ENCODE data around the gene SIRPB2.

SIRPB2 gene

GRCh38 chr20:1491281-1491840 lies at the start of gene SIRPB2:
Gene SIRPB2 (minus strand): TSS chr20:1491420. CDS start chr20:1491359, 61 bp downstream.
- peak; percentile 81 to 87 for DNase-seq

GRCh38 chr20:1539816-1540419 lies 48.7 kb upstream of the SIRPB2 start:
- DNase-seq, result no peak

- DNase-seq, result no peak
Observed at GRCh38 chr20:1538655-1539054, 47.4 kb upstream of the SIRPB2 start.

- DNase-seq, result peak; percentile 94 to 95
Observed at GRCh38 chr20:1537731-1538058, 46.5 kb upstream of the SIRPB2 start.

GRCh38 chr20:1536893-1537730 lies 45.9 kb upstream of the SIRPB2 start:
- DNase-seq, result peak; percentile 15 to 27

- DNase-seq, result no peak
Observed at GRCh38 chr20:1535420-1536175, 44.4 kb upstream of the SIRPB2 start.

GRCh38 chr20:1534526-1534925 lies 43.3 kb upstream of the SIRPB2 start:
- no peak for DNase-seq

GRCh38 chr20:1533059-1533458 lies 41.8 kb upstream of the SIRPB2 start:
- DNase-seq, result peak; percentile 51 to 59

- DNase-seq, result no peak
Observed at GRCh38 chr20:1528811-1529210, 37.6 kb upstream of the SIRPB2 start.

GRCh38 chr20:1527923-1528322 lies 36.7 kb upstream of the SIRPB2 start:
- no peak for DNase-seq

GRCh38 chr20:1526896-1527295 lies 35.7 kb upstream of the SIRPB2 start:
- DNase-seq, result peak; percentile 17 to 20

- DNase-seq, result peak in 1 of 2 experiments; percentile 12
Observed at GRCh38 chr20:1526310-1526709, 35.1 kb upstream of the SIRPB2 start.

- peak; percentile 63 to 68 for DNase-seq
Observed at GRCh38 chr20:1524004-1524403, 32.8 kb upstream of the SIRPB2 start.

- DNase-seq, result no peak
Observed at GRCh38 chr20:1517010-1517409, 25.8 kb upstream of the SIRPB2 start.

- no peak for DNase-seq
Observed at GRCh38 chr20:1513801-1514200, 22.6 kb upstream of the SIRPB2 start.

- peak; percentile 62 to 72 for DNase-seq
Observed at GRCh38 chr20:1509237-1509636, 18.0 kb upstream of the SIRPB2 start.

- DNase-seq, result no peak
Observed at GRCh38 chr20:1508574-1508973, 17.4 kb upstream of the SIRPB2 start.

- no peak for DNase-seq
Observed at GRCh38 chr20:1507276-1507675, 16.1 kb upstream of the SIRPB2 start.

- no peak for DNase-seq
Observed at GRCh38 chr20:1505871-1506270, 14.7 kb upstream of the SIRPB2 start.

- DNase-seq, result no peak
Observed at GRCh38 chr20:1505361-1505760, 14.1 kb upstream of the SIRPB2 start.

GRCh38 chr20:1503564-1504227 lies 12.5 kb upstream of the SIRPB2 start:
- DNase-seq, result peak; percentile 98 to 99

- DNase-seq, result no peak
Observed at GRCh38 chr20:1500496-1500895, 9.3 kb upstream of the SIRPB2 start.

Measured in Kasumi-1 (cell line).